ENCODE data around the gene GMDS.

GMDS gene

DNA sequence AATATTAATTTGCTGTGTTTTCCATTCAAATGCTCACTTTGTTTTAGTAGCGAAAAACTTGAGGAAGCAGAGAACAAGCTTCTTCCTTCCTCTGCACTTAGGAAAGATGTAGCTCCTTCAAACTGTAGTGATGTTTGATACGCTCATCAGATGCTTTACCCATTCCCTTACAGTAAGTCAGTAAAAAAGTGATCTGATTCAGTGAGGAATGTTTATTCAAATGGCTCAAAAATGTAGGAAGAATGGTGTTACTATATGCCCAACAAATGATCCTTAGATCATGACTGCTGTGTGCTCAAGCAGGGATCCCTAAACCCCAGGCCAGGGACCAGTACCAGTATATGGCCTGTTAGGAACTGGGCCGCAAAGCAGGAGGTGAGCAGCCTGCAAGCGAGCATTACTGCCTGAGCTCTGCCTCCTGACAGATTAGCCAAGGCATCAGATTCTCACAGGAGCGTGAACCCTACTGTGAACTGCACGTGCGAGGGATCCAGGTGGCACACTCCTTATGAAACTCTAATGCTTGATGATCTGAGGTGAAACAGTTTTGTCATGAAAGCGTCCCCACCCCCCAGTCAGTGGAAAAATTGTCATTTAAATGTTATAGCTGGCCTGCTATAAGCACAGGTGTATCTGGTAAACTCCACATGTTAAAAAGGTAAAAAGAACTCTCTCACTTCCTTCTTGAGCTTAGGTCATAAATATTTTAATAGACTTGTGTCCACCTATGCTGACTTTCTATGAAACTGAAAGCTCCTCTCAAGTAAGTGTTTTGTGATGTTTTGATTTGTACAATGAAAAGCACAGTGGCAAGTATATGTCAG is 448.5 kb downstream of the GMDS start:
- no peak for TF ChIP-seq POLR2AphosphoS5 (IDR thresholded peaks at IDR 0.05; ENCODE audit: low read depth, low read length)
- TF ChIP-seq POLR2A (IDR thresholded peaks at IDR 0.05; ENCODE audit: low read depth, low read length) = no peak
- TF ChIP-seq TAF1 (IDR thresholded peaks at IDR 0.05; ENCODE audit: borderline replicate concordance, low read depth, low read length) = no peak
- FAIRE-seq (peak; percentile 51), DNase-seq (ENCODE audit: insufficient read length) (no peak)

DNA sequence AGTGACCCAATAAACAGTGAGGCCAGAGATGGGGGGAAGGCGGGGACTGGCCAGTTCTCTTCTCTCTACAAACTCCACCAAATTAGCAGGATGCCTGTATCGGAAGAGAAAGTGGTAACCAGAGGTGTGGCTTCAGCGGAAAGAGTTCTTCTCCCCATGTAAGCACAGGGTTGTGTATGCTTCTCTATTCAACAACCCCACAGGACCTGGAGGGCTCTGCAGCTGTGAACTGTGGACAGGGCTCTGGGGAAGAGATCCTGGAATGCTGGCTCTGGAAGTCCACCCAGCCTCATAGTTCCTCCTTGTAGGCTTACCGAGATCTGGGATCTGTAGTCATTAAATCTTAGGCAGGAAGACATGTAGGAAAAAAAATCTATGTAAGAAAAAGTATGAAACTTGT is 449.5 kb downstream of the GMDS start:
- no peak for FAIRE-seq
- no peak for TF ChIP-seq POLR2AphosphoS5 (IDR thresholded peaks at IDR 0.05; ENCODE audit: low read depth, low read length)
- TF ChIP-seq TAF1 (IDR thresholded peaks at IDR 0.05; ENCODE audit: borderline replicate concordance, low read depth, low read length) = no peak
- no peak for TF ChIP-seq POLR2A (IDR thresholded peaks at IDR 0.05; ENCODE audit: low read depth, low read length)
- no peak for DNase-seq (ENCODE audit: insufficient read length)

DNA sequence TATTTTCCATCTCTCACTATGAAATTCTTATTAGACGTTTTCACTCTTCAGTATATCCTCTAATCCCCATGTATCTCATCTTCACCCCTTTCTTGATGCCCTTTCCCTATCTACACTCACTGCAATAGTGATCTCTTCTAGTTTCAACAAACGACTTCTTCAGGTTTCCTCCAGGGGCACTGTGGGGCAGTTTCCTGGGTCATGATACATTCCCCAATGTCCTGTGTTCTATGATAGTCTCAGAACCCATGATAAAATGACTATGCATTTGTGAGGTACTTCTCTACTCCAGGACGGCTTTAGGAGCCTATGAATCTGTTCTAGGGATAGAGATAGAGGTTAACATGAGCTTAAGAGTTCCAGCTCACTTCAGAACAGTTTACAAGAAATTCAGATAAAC is 452.4 kb downstream of the GMDS start:
- FAIRE-seq (no peak), DNase-seq (ENCODE audit: insufficient read length) (no peak)
- no peak for TF ChIP-seq POLR2A (IDR thresholded peaks at IDR 0.05; ENCODE audit: low read depth, low read length)

DNA sequence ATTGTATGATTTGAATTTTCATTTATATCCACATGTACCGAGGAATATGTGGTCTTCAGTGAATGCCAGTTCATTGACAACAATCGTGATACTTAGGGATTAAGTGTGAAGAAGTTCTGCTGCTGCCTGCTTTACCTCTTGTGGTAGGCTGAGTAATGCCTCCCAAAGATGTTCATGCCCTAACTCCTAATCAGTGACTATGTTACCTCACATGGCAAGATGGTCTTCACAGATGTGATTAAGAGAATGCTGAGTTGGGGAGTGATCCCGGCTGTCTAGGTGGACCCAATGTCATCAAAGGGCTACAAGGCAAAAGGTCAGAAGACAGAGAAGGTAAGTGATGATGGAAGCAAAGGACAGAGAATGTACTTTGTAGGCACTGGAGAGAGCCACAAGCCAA is 454.7 kb downstream of the GMDS start:
- no peak for DNase-seq (ENCODE audit: insufficient read length)
- no peak for FAIRE-seq
- no peak for TF ChIP-seq POLR2A (IDR thresholded peaks at IDR 0.05; ENCODE audit: low read depth, low read length)

DNA sequence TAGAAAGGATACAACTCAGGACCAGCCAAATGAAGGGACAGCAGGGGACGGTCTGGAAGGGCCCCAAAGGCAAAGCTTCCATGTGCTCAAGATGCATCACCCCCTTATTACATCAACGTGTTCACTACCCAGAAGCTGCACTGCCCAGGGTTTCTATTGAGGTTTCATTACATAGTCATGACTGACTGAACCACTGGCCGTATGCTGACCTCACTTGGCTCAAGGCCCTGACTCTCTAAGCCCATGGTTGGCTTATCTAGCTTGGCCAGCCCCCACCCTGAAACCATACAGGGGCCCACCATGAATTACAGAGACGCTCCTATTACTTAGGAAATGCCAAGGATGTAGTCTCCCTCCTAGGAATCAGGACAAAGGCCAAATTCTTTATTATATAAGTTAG is 456.3 kb downstream of the GMDS start:
- FAIRE-seq = no peak
- TF ChIP-seq POLR2AphosphoS5 (IDR thresholded peaks at IDR 0.05; ENCODE audit: low read depth, low read length) = no peak
- TF ChIP-seq TAF1 (IDR thresholded peaks at IDR 0.05; ENCODE audit: borderline replicate concordance, low read depth, low read length) = no peak
- no peak for TF ChIP-seq POLR2A (IDR thresholded peaks at IDR 0.05; ENCODE audit: low read depth, low read length)
- DNase-seq (ENCODE audit: insufficient read length) = no peak

DNA sequence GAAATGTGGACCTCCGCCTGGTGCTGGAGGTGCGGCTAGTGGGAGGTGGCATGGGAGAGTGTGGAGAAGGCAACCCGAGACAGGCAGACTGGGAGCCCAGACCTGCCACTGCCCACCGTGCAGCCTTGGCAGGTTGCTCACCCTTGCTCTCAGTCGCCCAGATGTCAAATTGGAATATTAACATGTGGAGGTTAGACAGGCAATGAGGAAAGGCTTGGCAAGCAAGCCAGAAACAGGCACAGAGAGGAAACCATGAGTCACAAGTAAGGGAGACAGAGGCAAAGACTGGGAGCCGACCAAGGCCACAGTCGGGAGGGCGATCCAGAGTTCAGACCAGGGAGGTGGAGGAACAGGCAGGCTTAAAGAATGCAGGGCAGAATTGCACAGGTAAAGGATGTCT is 457.5 kb downstream of the GMDS start:
- TF ChIP-seq POLR2AphosphoS5 (IDR thresholded peaks at IDR 0.05; ENCODE audit: low read depth, low read length) (no peak), TAF1 (IDR thresholded peaks at IDR 0.05; ENCODE audit: borderline replicate concordance, low read depth, low read length) (no peak), POLR2A (IDR thresholded peaks at IDR 0.05; ENCODE audit: low read depth, low read length) (no peak)
- DNase-seq (ENCODE audit: insufficient read length) (no peak), FAIRE-seq (no peak)

DNA sequence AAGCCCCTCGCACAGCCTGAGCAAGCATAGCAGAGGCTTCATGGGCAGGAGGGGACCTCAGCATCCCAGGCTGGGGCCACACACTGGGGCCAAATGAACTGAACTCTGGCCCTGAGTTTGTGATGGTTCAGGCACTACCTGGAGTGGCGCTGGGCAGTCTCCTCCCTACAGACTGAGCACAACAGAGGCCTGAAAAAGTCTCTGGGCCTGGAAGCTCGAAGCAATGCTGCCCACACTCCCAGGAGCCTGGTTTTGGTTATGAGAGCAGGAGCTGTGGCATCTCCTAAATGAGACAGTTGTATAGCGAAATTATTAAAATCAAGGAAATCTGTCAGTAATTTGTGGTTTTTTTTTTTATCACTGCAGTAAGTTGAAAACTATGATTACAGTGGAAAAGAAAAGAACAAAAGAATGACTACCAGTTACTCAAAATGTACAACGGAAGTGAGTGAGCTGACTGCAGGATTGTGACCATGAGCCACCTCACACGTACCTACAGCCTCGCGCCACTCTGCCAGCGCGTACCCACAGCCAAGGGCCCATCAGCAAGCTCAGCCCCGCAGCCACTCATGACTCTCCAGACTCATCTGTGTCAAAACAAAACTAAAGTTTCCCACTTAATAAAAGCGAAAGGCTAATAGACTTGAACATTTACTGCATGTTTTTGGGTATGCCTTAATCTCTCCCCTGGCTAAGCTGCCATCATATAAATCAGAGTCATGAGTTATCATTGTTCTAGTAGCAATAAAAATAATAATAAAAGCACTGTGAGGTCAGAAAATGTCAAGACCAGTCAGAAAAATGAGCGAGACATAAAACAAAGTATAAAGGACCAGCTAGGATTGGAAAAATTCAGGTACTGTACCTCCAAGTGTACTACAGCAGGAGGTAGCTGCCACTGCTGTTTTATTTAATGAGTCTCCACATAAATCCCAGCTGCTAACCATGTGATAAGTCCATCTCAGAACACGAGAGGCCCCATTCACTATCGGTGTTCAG is 458.7 kb downstream of the GMDS start:
- no peak for TF ChIP-seq TAF1 (IDR thresholded peaks at IDR 0.05; ENCODE audit: borderline replicate concordance, low read depth, low read length)
- TF ChIP-seq POLR2A (IDR thresholded peaks at IDR 0.05; ENCODE audit: low read depth, low read length) = no peak
- no peak for TF ChIP-seq POLR2AphosphoS5 (IDR thresholded peaks at IDR 0.05; ENCODE audit: low read depth, low read length)
- FAIRE-seq = no peak
- DNase-seq (ENCODE audit: insufficient read length) = no peak

DNA sequence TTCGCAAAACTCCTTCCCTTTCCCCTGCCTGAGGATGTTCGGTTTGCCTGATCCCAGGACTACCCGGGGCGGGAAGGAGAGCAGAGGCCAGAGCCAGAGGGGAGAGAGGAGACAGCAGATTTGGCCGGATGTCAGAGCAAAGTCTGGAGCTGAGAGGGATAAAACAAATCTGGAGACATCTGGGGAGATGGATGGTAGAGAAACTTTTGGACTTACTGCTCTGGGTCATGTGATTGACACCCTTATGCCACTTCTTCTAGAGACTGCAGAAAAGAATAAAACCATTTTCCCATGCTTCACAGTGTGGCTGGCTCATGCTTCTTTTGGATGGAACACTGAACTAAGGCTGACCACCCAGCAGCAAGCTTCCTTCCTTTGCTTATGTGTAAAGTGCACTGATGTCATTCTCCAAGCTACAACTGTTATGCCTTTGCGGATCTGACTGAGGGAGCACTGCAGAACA is 461.0 kb downstream of the GMDS start:
- no peak for DNase-seq (ENCODE audit: insufficient read length)
- FAIRE-seq = no peak
- no peak for TF ChIP-seq TAF1 (IDR thresholded peaks at IDR 0.05; ENCODE audit: borderline replicate concordance, low read depth, low read length)
- no peak for TF ChIP-seq POLR2AphosphoS5 (IDR thresholded peaks at IDR 0.05; ENCODE audit: low read depth, low read length)
- TF ChIP-seq POLR2A (IDR thresholded peaks at IDR 0.05; ENCODE audit: low read depth, low read length) = no peak

DNA sequence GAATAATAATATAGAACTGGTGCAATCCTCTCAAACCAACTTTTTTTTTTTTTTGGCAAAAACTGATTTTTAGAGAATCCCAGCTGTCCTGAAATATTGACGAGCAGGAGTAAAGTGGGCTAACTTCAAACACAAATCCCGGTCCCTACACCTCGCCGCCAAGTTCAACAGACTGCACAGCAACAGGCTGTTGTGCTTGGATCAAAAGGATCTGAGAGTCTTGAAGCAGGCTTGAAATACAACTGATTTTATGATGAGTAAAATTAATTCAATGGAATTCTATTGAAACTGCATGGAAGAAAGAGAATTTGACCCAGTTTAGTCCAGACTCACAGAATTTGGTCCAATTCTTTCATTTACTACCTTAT is 463.6 kb downstream of the GMDS start:
- DNase-seq (ENCODE audit: insufficient read length) = no peak
- TF ChIP-seq POLR2AphosphoS5 (IDR thresholded peaks at IDR 0.05; ENCODE audit: low read depth, low read length) (no peak), POLR2A (IDR thresholded peaks at IDR 0.05; ENCODE audit: low read depth, low read length) (no peak), TAF1 (IDR thresholded peaks at IDR 0.05; ENCODE audit: borderline replicate concordance, low read depth, low read length) (no peak)
- no peak for FAIRE-seq

DNA sequence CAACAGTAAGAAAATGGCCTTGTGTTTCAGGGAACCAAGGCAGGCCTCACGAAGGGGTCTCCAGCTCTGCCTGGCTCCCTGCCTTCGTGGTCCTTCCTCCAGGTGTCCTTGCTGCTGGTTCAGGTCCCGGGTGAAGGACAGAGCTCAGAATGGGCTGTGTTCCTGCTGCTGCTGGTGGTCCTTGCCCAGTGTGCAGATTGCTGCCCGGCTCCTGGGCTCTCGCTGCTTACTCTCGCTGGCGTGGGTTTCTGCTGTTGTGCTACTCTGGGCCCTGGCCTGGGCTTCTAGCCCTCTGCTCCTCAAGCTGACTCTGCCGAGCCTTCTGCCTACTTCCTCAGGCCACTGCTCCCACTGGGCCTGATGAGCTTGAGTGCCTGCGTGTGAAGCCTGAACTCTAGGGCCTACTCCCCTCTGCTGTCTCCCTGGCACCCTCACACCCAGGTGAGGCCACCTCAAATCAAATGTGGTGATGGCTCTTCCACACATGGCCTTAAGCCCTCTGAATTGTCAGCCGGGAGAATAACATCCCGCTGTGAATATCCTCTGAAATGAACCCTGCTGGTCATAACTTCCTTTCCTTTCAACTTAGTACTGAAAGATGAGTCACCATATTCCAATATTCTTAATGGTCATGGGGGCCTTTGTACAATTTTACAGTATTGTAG is 464.1 kb downstream of the GMDS start:
- TF ChIP-seq POLR2A (IDR thresholded peaks at IDR 0.05; ENCODE audit: low read depth, low read length) (no peak), POLR2AphosphoS5 (IDR thresholded peaks at IDR 0.05; ENCODE audit: low read depth, low read length) (no peak)
- FAIRE-seq (no peak), DNase-seq (ENCODE audit: insufficient read length) (no peak)

DNA sequence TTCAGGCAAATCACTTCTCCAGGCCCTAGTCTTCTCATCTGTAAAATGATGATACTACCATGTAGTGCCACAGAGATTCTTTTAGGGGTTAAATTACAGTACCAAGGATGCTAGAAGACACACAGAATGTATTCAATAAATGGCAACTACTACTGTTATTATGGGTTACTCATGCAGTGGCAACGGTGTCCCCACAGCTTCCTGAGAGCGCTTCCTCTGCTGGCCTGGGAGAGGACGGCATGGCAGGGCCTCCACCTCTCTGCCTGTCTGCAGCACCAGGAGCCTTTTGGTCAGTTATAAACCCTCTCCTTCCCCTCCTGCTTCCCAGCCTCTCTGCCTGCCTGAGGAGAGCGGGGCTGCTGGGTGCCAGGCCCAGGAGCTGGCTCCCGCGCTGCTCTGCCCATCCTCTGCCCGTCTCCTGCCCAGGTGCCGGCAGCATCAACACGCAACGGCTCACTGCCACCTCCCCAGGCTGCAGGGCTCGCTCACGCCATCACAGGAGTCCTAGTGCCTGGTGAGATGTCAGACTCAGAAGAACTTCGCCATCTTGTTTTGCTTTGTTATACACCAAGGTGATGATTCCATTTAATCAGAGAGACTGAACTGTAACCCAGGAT is 465.0 kb downstream of the GMDS start:
- DNase-seq (ENCODE audit: insufficient read length) (no peak), FAIRE-seq (no peak)
- no peak for TF ChIP-seq POLR2A (IDR thresholded peaks at IDR 0.05; ENCODE audit: low read depth, low read length)
- TF ChIP-seq TAF1 (IDR thresholded peaks at IDR 0.05; ENCODE audit: borderline replicate concordance, low read depth, low read length) = no peak
- no peak for TF ChIP-seq POLR2AphosphoS5 (IDR thresholded peaks at IDR 0.05; ENCODE audit: low read depth, low read length)

All from GM12892 (cell line).